Activated B cell treated with CpG ODN at 0.5 μM for 24 hours (primary cell): Measurements from ENCODE around the gene SLC44A1. TPM values are rescaled to one million over a fixed set of nuclear protein-coding genes. Genes with fewer than 3 reads are reported as not detected.

Source experiments
- ATAC-seq: fragments of 200-7000 bp; cut with Tn5 transposase; one replicate; pipeline ENCODE4 v1.10.0; 2021; ENCODE audit warnings: low read depth, mild to moderate bottlenecking, moderate library complexity
- CTCF ChIA-PET: fragments of 350-600 bp; sonication (Branson Sonifier 250); formaldehyde crosslinking; loops from one replicate; lab custom pipeline; 2021; ENCODE audit warnings: antibody characterized with exemption; lab: Charles Lee
- POLR2A ChIA-PET: fragments of 350-600 bp; sonication (Branson Sonifier 250); formaldehyde crosslinking; loops from one replicate; lab custom pipeline; 2021; ENCODE audit warnings: antibody characterized with exemption; lab: Charles Lee
- DNase-seq: peaks from one replicate; pipeline ENCODE4 v3.0.0; 2022
- H3K27ac Mint-ChIP-seq: one replicate; pipeline ENCODE4 v1.8.0; 2020; ENCODE audit warnings: mixed read lengths
- H3K27me3 Mint-ChIP-seq: one replicate; pipeline ENCODE4 v1.8.0; 2021; ENCODE audit warnings: mixed read lengths
- H3K36me3 Mint-ChIP-seq: one replicate; pipeline ENCODE4 v1.8.0; 2021; ENCODE audit warnings: low read depth, mixed read lengths
- H3K4me1 Mint-ChIP-seq: one replicate; pipeline ENCODE4 v1.8.0; 2021; ENCODE audit warnings: mixed read lengths
- H3K4me3 Mint-ChIP-seq: one replicate; pipeline ENCODE4 v1.8.0; 2020; ENCODE audit warnings: mild to moderate bottlenecking, mixed read lengths
- H3K9me3 Mint-ChIP-seq: one replicate; pipeline ENCODE4 v1.8.0; 2020; ENCODE audit warnings: mixed read lengths
- CTCF ChIP-seq: fragments of 200-600 bp; IDR thresholded peaks from one replicate; pipeline ENCODE4 v1.8.0; 2022; ENCODE audit warnings: antibody characterized with exemption, mild to moderate bottlenecking
- intact Hi-C: fragments of 100-400 bp; cut with micrococcal nuclease; formaldehyde crosslinking; loops from one replicate; pipeline ENCODE4 v1.15.1; 2024
- total RNA-seq: library from RNA; stranded (reverse); gene quantifications from 2 replicates; pipeline ENCODE4 v1.2.3, GENCODE V29; 2022

SLC44A1 gene
- total RNA-seq, 1 donor from 2014 or later = 10.1 TPM

- H3K27me3 Mint-ChIP-seq = no peaks in the 10 kb centered on the region
- H3K36me3 Mint-ChIP-seq = no peaks in the 10 kb centered on the region
- ChIA-PET POLR2A (no interaction called here), CTCF (no interaction called here)
- intact Hi-C loops = no loop called here
- H3K27ac Mint-ChIP-seq = no peak overlapping the region
- H3K4me1 Mint-ChIP-seq = peaks cover 6% of the 10 kb centered on the region
- DNase-seq (no peak), ATAC-seq (no peak)
- no peak overlapping the region for H3K4me3 Mint-ChIP-seq
- no peaks in the 10 kb centered on the region for H3K9me3 Mint-ChIP-seq
- TF ChIP-seq CTCF = no peak
Measured at GRCh38 chr9:105443121-105443520, 198.7 kb downstream of the SLC44A1 start.

- no peak for TF ChIP-seq CTCF
- DNase-seq (no peak), ATAC-seq (no peak)
- Mint-ChIP-seq H3K4me3 (no peak overlapping the region), H3K9me3 (no peaks in the 10 kb centered on the region), H3K36me3 (no peaks in the 10 kb centered on the region), H3K27ac (no peak overlapping the region), H3K4me1 (peaks cover 13% of the 10 kb centered on the region), H3K27me3 (no peaks in the 10 kb centered on the region)
- POLR2A ChIA-PET = no interaction called here
- intact Hi-C loops = no loop called here
- CTCF ChIA-PET = no interaction called here
Measured at GRCh38 chr9:105444130-105444529, 199.7 kb downstream of the SLC44A1 start.

- no peak for ATAC-seq
- Mint-ChIP-seq H3K27me3 (no peaks in the 10 kb centered on the region), H3K9me3 (no peaks in the 10 kb centered on the region), H3K36me3 (no peaks in the 10 kb centered on the region), H3K27ac (no peak overlapping the region), H3K4me3 (no peak overlapping the region), H3K4me1 (peaks cover 17% of the 10 kb centered on the region)
- intact Hi-C loops = no loop called here
- CTCF ChIA-PET = no interaction called here
- no peak for TF ChIP-seq CTCF
- DNase-seq = no peak
- POLR2A ChIA-PET = no interaction called here
Measured at GRCh38 chr9:105445203-105445881, 200.9 kb downstream of the SLC44A1 start.

GRCh38 chr9:105447386-105447813 lies 202.9 kb downstream of the SLC44A1 start:
- DNase-seq (no peak), ATAC-seq (no peak)
- no peaks in the 10 kb centered on the region for H3K36me3 Mint-ChIP-seq
- no peak for TF ChIP-seq CTCF
- ChIA-PET POLR2A (interaction anchor here (0.6 to 0.7 kb wide), 4 partner anchors 143 to 554 kb away, joined by 3 to 9 read pairs (median 6); partner anchors contain the start of gene SLC44A1), CTCF (no interaction called here)
- H3K27ac Mint-ChIP-seq = peak overlapping the region; percentile 75
- intact Hi-C loops = loop anchor here (1.0 to 2.0 kb wide), 2 partner anchors 247 to 519 kb away; partner anchors contain the start of genes ABCA1 and TMEM38B
- no peaks in the 10 kb centered on the region for H3K9me3 Mint-ChIP-seq
- H3K27me3 Mint-ChIP-seq = no peaks in the 10 kb centered on the region
- peaks cover 17% of the 10 kb centered on the region for H3K4me1 Mint-ChIP-seq
- H3K4me3 Mint-ChIP-seq = peak overlapping the region; percentile 90
